HG03442 (cell line): Measurements from ENCODE around the gene GASK1A.

Experiments
- ATAC-seq: cut with Tn5 transposase; IDR thresholded peaks from one replicate; pipeline ENCODE4 v1.9.1; 2021; ENCODE audit warnings: mild to moderate bottlenecking, moderate library complexity; ENCODE audit not compliant: unreplicated experiment

The GASK1A gene

GRCh38 chr3:43080726-43081568 is 101.8 kb downstream of the GASK1A start:
- ATAC-seq, result no peak

GRCh38 chr3:43081796-43082195 is 102.7 kb downstream of the GASK1A start:
- ATAC-seq, result no peak

- no peak for ATAC-seq
Measured at GRCh38 chr3:43082457-43082856, 103.3 kb downstream of the GASK1A start.

- ATAC-seq, result no peak
Measured at GRCh38 chr3:43086460-43087165, 107.5 kb downstream of the GASK1A start.

DNA sequence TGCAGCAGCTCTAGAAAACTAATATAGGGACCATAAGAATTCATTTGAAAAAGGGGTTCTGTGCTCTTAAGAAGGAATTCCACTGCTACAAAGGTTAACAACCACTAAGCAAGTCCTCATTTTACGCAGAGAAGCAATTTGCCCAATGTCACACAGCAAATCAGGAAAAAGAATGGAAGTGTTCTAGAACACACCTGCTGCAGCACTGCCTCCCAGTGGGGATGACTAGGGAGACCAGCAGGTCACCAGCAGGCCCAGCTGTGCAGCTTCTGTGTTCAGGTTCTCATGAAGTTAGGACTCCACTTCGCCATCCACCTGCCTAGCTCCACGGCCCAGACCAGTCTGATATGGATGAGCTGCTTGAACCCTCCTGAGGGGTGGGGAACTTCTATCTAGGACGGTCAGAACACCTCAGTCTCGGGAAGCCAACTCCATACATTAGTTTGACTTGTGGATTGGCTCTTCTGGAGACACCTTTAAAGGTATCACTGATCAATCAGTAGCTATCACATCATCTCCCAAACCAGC is 108.2 kb downstream of the GASK1A start:
- no peak for ATAC-seq

GRCh38 chr3:43089081-43089480 is 110.0 kb downstream of the GASK1A start:
- ATAC-seq, result no peak

- no peak for ATAC-seq
Measured at GRCh38 chr3:43090238-43090637, 111.1 kb downstream of the GASK1A start.

DNA sequence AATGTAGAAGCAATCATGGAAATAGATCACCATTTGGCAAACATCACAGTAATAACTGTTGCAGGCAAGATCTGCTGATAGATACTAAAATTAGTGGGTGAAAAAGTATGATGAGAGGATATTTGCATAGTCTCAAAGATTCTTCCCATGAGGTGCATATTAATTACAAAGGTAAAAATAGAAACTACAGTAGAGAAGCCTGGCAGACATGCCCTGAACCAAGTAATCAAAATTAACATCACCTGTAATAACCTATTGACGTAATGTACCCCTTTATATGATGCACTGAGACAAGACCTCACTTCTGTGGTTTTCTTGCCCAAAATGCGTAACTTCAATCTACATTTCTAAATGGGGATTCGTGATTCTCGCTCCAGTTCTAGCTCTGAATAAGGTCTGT is 112.4 kb downstream of the GASK1A start:
- no peak for ATAC-seq

DNA sequence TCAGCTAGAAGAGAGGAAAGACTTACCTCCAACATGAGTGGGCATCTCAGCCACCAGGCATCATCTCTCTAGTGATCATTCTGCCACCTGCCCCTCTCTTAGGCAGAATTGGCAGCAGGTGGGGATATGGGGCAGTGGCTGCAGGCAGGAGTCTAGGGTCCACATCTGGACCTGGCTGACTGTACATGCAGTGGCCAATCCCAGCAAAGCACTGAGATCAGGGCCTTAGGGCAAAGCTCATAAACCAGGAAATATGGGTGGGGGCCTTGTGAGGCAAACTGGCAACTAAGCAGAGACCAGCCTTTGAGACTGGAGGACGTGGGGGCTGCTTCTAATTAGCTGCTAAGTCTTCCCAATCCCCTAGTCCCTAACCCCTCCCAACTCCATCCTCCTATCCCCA is 113.9 kb downstream of the GASK1A start:
- no peak for ATAC-seq

DNA sequence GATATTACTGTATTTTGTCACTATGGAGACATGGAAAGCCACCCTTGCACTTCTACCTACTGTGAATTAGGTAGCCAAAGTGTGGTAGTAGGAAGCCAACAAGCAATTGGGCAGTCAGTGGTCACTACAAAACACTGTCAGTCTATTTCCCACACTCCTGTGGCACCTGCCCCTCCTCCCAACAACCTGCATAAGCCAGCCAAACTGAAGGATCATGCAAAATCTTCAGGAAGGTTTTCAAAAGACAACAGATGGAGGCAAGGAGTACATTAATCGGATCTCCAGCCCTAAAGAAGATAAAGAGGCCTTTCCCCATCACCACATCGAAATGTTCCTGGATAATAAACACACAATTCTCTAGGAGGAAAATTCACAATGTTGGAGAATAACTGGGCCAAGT is 114.9 kb downstream of the GASK1A start:
- ATAC-seq, result no peak

GRCh38 chr3:43094381-43094780 is 115.3 kb downstream of the GASK1A start:
- no peak for ATAC-seq

- no peak for ATAC-seq
Measured at GRCh38 chr3:43094851-43095250, 115.7 kb downstream of the GASK1A start.

GRCh38 chr3:43095370-43095769 is 116.3 kb downstream of the GASK1A start:
- ATAC-seq, result no peak

DNA sequence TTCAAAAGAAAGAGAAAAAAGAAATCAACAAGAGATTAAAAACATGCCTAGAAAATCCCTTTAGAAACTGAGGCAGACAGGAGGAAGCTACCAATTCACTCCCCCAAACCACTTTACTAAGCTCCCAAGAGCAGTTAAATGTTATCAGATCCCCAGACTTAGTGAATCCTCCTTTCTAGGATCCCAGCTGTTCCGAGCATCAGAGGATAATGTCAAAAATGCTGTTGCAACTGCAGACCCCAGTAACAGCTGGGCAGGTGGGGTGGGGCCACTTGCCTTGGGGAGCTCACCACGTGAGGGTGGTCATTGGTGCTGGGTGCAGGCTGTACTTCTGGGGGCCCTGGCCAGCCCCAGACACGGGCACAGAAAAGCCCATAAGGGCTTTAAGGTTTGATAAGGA is 117.7 kb downstream of the GASK1A start:
- ATAC-seq, result no peak

DNA sequence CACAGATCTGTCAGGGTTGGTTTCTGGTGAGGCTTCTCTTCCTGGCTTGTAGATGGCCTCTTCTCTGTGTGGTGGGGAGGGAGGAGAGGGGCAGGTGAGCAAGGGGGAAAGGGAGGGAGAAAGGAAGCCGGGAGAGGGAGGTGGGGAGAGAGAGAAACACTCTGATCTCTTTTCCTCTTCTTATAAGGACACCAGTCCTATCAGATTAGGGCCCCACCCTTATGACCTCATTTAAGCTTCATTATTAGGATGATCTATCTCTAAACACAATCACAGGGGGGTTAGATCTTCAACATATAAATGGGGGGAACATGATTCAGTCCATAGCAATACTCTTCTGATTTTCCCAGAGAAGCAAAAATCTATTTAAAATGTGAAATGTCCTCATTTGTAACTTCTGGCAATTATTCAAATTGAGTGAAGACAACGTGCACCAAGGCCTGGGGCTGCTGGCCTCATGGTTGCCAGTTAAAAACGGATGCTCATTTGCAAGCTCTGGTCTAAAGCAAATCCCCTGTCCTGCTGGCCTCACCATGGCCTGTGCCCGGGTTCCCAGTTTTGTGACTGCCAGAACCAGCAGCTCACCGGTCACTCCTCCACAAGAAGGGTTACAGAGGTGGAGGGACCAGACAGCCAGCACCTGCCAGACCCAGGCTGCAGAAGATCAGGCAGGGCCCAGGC is 118.4 kb downstream of the GASK1A start:
- ATAC-seq, result no peak

DNA sequence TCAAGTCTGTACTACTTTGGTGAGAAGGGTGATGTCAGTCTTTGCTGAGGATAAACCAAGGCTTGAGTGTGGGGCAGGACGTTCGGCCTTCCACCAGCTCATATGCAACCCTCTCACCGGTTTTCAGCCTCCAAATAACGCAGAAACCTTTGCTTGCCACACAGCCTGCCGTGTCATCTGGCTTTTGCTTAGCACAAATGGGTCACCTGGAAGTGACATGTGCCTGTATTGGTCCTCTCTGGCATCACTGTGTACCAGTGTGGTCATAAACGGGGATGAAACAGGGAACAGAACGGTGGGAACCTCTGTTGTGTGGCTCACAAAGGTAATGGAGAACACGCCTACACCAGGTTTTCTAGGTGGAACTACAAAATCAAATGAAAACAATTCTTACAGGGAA is 119.7 kb downstream of the GASK1A start:
- ATAC-seq, result no peak

DNA sequence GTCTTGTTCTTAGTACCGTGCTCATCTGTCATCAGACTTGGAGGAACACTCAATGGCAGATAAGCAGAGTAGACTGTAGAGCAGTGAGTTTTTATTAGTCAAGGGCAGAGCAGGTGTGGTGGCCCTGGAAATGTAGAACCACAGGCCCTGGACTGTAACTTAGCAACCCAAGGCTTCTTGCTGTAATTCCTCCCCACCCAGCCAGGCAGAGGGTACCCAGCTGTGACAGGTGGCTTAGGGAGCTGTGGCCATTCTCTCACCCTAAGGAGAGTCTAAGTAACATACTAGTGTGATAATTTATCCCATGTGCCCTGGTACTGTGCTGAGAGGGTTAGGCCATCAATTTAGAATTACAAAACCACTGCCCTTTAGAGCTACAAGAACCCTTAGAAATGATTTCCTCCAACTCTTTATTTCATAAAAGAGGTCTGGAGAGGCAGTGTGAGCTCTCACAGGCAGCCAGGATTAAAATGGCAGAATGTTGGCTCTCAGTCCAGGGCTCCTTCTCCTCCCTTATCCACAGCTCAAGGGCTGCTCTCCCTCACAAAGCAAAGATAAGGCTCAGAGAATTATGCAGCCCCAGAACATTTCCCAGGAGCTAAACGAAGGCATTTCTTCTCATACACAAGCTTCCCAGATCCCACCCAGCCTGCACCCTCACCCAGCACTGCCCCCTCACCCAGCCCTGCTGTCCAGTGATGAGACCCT is 123.8 kb downstream of the GASK1A start:
- ATAC-seq, result no peak

GRCh38 chr3:43104039-43104438 is 124.9 kb downstream of the GASK1A start:
- ATAC-seq, result no peak

- ATAC-seq, result no peak
Measured at GRCh38 chr3:43104660-43105595, 125.8 kb downstream of the GASK1A start.
